ENCODE results near the gene MOB1A.
A peak's percentile ranks its signal among the peaks of the same experiment; 100 is the strongest.
"Not testable (repeated sequence)": the region's sequence is repeated elsewhere in the genome, so short reads cannot be mapped to it uniquely, and the experiment has no call there.

MOB1A gene

DNA sequence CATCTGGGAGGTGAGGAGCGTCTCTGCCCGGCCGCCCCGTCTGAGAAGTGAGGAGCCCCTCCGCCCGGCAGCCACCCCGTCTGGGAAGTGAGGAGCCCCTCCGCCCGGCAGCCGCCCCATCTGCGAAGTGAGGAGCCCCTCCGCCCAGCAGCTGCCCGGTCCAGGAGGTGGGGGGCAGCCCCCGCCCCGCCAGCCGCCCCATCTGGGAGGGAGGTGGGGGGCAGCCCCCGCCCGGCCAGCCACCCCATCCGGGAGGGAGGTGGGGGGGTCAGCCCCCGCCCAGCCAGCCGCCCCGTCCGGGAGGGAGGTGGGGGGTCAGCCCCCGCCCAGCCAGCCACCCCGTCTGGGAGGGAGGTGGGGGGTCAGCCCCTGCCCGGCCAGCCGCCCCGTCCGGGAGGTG is 54.7 kb downstream of the MOB1A start:
- peaks cover 27% of the 10 kb centered on the region for H3K9me3 Mint-ChIP-seq
- H3K27ac Mint-ChIP-seq; H3K4me3 Mint-ChIP-seq; H3K4me1 Mint-ChIP-seq (ENCODE audit: low read depth); intact Hi-C loops (cut with micrococcal nuclease): not testable (repeated sequence)
- H3K27me3 Mint-ChIP-seq: peaks cover 15% of the 10 kb centered on the region
- H3K36me3 Mint-ChIP-seq (ENCODE audit: low read depth): peaks cover 13% of the 10 kb centered on the region

DNA sequence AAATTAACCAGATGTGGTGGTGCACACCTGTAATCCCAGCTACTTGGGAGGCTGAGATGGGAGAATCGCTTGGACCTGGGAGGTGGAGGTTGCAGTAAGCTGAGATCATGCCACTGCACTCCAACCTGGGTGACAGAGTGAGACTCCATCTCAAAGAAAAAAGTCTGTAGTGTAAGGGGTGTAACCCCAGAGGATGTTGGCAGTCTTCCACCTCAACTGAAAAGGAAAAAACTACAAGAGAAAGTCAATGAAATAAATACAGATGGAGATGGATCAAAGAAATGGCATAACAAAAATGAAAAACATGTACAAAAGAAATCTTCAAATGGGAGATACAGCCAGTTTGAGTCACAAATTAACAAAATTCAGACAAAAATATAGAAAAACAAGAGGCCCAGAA is 56.8 kb downstream of the MOB1A start:
- intact Hi-C loops (cut with micrococcal nuclease); H3K27ac Mint-ChIP-seq; H3K4me3 Mint-ChIP-seq; H3K4me1 Mint-ChIP-seq (ENCODE audit: low read depth): not testable (repeated sequence)
- H3K9me3 Mint-ChIP-seq: peaks cover 27% of the 10 kb centered on the region
- peaks cover 13% of the 10 kb centered on the region for H3K36me3 Mint-ChIP-seq (ENCODE audit: low read depth)
- H3K27me3 Mint-ChIP-seq: peaks cover 11% of the 10 kb centered on the region

DNA sequence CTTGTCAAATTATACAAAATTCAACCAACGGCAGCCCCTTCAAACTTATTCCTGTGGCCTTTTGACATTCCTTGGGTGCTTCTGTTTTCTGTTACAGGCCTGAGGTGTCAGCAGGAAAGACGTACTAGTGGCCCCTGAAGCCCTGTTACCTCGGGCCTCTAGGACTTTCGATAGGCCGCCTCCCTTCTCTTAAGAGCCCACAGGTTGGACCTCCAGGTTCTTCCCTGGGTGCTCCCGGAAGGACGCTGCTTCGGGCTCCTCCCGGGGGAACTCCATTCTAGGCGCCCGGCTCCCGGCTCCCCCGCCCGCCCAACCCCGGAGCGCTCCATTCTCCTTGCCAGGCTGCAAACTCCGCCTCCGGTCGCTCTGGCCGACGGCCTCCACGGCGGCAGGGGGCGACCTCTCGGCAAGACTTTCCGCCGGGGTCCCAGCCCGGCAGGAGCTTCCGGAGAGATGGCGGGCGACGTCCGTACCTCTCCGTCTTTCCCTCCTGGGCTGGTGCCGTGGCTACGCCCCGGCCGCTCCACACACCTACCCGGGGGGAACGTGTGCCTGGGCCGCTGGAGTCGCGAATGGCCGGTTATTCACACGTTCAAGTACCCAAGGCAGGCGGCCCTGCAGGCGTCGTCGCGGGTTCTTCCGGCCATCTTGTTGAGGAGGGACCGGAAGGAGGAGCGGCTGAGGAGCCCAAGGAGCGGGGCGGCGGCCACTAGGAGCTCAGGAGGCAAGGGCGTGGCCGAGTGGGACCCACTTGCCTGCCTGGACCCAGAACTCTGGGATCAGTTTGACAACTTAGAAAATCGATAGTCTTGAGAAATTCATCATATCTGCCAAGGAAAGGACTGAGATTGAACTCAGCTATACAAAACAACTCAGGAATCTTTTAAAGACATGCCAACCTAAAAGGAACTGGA is 58.5 kb downstream of the MOB1A start:
- peaks cover 11% of the 10 kb centered on the region for H3K27me3 Mint-ChIP-seq
- peaks cover 6% of the 10 kb centered on the region for H3K4me1 Mint-ChIP-seq (ENCODE audit: low read depth)
- H3K27ac Mint-ChIP-seq: peak overlapping the region; percentile 92
- intact Hi-C loops (cut with micrococcal nuclease): no loop called here
- peak overlapping the region; percentile 78 for H3K4me3 Mint-ChIP-seq
- peaks cover 13% of the 10 kb centered on the region for H3K36me3 Mint-ChIP-seq (ENCODE audit: low read depth)
- peaks cover 27% of the 10 kb centered on the region for H3K9me3 Mint-ChIP-seq

DNA sequence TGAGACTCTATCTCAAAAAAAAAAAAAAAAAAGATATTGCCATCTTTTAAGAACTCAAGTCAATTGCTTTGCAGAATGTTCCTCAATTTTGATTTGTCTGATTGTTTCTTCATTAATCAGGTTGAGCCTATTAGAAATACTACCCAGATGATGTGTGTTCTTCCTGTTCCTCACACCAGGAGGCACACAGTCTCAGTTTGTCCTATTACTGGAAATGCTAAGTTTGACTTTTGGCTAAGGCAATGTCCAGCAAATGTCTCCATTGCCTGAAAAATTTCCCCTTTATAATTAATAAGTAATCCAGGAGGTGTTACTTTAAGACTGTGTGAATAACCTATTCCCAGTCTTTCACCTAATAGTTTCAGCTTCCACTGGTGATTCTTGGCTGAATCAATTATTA is 59.3 kb downstream of the MOB1A start:
- intact Hi-C loops (cut with micrococcal nuclease): no loop called here
- Mint-ChIP-seq H3K9me3 (peaks cover 27% of the 10 kb centered on the region), H3K4me1 (ENCODE audit: low read depth) (peaks cover 6% of the 10 kb centered on the region), H3K27me3 (peaks cover 11% of the 10 kb centered on the region), H3K4me3 (no peak overlapping the region), H3K36me3 (ENCODE audit: low read depth) (peaks cover 13% of the 10 kb centered on the region), H3K27ac (no peak overlapping the region)

DNA sequence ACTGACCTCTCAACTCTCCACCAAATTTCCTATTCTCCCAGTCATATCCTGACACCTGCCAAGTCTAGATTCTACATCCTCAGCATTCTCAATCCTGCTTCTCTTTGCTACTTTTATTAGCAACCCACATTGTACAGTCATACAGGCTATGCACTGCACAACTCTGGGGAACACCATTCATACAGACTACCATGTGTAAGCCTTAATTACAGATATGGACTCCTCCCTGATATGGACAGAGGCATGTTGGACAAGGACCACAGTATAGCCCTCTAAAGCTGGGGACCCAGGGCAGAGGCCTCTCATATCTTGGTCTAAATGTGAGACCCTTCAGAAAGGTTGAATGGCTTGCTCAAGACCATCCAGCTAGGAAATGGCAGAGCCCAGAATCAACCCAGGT is 67.3 kb downstream of the MOB1A start:
- Mint-ChIP-seq H3K27ac (no peak overlapping the region), H3K4me3 (no peak overlapping the region), H3K36me3 (ENCODE audit: low read depth) (peaks cover 39% of the 10 kb centered on the region), H3K4me1 (ENCODE audit: low read depth) (peaks cover 9% of the 10 kb centered on the region), H3K27me3 (no peaks in the 10 kb centered on the region), H3K9me3 (no peaks in the 10 kb centered on the region)
- intact Hi-C loops (cut with micrococcal nuclease): no loop called here

DNA sequence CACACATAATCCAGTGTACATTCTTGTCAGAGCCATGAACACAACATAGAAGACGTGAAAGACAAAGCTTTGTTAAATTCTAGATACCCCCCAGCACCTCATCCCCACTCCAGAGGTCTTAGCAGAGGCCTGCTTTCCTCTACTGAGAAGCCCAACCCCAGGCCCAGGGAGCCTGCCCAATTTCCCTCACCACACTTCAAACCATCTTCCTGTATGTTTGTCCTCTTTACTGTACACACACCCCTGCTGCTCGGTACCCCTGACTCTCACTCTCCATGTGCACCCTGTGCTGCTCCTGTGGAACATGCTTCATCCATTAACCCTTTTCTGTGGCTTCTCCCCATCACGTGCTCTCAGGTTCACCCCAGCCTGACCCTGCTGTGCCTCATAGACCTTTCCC is 68.1 kb downstream of the MOB1A start:
- Mint-ChIP-seq H3K36me3 (ENCODE audit: low read depth) (peaks cover 48% of the 10 kb centered on the region), H3K27me3 (no peaks in the 10 kb centered on the region), H3K4me3 (no peak overlapping the region), H3K9me3 (no peaks in the 10 kb centered on the region), H3K4me1 (ENCODE audit: low read depth) (peaks cover 14% of the 10 kb centered on the region), H3K27ac (no peak overlapping the region)
- intact Hi-C loops (cut with micrococcal nuclease): no loop called here

DNA sequence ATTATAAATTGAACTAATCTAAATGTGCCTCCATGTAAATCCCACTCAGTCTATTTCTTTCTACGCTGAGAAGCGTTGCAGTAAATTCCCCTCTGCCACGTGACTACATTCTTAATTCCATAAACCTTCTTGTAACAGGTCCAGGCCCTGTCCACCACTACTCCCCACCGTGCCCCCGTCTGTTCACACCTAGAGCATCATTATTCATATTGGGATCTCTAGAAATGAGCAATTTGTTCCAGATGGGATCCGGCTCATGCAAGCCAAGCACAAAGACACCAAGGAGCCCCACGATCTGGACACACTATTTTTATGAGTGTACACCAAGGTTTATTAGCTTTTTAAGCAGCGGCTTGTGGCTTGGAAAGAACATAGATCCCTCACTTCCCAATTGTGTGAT is 69.1 kb downstream of the MOB1A start:
- Mint-ChIP-seq H3K9me3 (no peaks in the 10 kb centered on the region), H3K4me3 (no peak overlapping the region), H3K27ac (peak overlapping the region; percentile 33), H3K36me3 (ENCODE audit: low read depth) (peaks cover 58% of the 10 kb centered on the region), H3K27me3 (no peaks in the 10 kb centered on the region), H3K4me1 (ENCODE audit: low read depth) (peaks cover 14% of the 10 kb centered on the region)
- intact Hi-C loops (cut with micrococcal nuclease): no loop called here

DNA sequence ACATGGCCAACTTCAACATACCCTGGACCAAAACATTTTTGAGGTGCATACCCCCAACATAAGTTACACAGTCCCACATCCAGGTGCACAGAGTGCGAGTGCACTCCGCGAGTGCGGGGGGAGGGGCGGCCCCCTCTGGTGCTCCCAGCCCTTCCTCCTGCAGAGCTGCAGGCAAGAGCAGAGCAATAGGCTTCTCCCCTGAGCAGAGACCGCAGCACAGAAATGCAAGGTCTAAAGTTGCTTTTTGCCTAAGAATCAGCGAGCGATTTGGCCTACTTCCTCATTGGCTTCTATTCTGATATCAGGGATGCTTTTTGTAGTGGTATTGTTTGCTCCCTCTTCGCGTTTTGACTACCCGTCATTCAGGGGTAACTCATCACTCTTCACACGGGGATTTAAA is 71.6 kb downstream of the MOB1A start:
- Mint-ChIP-seq H3K4me1 (ENCODE audit: low read depth) (peaks cover 14% of the 10 kb centered on the region), H3K36me3 (ENCODE audit: low read depth) (peaks cover 82% of the 10 kb centered on the region), H3K27ac (no peak overlapping the region), H3K4me3 (no peak overlapping the region), H3K9me3 (no peaks in the 10 kb centered on the region), H3K27me3 (no peaks in the 10 kb centered on the region)
- intact Hi-C loops (cut with micrococcal nuclease): no loop called here

DNA sequence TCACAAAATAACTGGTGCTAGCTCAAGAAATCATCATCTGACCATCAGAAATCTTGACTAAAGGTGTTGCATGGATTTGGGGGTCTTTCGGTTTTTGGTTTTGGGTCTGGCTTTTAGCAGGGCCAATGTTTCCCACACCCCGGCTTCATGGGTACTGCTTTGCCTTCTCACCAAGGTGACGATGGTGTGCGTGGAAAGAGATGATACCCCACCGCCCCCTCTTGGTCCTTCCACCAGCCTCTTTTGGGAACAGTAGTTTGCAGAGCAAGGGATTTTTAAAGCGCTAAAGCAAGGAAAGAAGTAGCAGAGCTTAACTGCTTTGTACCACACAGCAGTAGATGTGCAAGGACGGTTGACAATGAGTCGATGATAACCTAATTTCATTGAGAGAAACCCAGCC is 73.3 kb downstream of the MOB1A start:
- H3K27ac Mint-ChIP-seq: no peak overlapping the region
- intact Hi-C loops (cut with micrococcal nuclease): no loop called here
- peaks cover 14% of the 10 kb centered on the region for H3K4me1 Mint-ChIP-seq (ENCODE audit: low read depth)
- no peaks in the 10 kb centered on the region for H3K9me3 Mint-ChIP-seq
- peaks cover 92% of the 10 kb centered on the region for H3K36me3 Mint-ChIP-seq (ENCODE audit: low read depth)
- no peaks in the 10 kb centered on the region for H3K27me3 Mint-ChIP-seq
- no peak overlapping the region for H3K4me3 Mint-ChIP-seq

DNA sequence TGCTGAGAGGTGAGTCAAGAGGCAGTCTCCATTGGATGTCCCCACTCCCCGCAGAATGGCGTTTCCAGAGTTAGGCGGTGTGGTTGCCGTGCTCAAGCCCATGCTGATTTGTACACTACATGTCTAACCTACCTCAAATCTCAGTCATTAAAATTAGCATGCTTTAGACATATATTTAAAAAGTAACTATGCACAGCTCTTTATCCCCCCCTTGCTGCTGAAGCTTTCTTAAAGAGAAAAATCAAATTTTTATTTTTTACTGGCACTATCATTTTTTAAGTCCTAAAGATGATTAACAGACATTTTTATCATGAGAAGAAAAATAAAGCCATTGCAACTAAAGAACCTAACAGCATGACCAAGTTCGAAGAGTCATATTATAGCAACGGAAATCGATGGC is 73.8 kb downstream of the MOB1A start:
- Mint-ChIP-seq H3K36me3 (ENCODE audit: low read depth) (peaks cover 97% of the 10 kb centered on the region), H3K4me3 (no peak overlapping the region), H3K9me3 (no peaks in the 10 kb centered on the region), H3K4me1 (ENCODE audit: low read depth) (peaks cover 14% of the 10 kb centered on the region), H3K27ac (no peak overlapping the region), H3K27me3 (no peaks in the 10 kb centered on the region)
- intact Hi-C loops (cut with micrococcal nuclease): no loop called here

DNA sequence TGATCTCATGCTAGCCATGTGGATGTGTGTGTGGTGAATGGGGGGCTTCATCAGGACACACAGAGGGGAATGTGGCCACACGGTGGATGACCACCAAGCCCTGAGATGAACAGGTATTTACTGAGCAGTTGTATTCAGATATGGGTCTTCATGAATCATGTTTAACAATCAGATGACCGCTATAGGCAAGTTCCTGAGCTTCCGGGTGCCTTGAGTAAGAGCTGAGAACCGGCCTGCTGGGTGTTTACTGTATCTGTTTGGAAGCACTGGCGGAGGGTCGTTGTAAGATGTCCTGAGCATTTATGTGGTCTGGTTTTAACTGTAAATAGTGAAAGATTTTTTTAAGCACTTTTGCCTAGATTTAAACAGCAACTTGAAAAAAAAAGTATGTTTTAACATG is 74.9 kb downstream of the MOB1A start:
- Mint-ChIP-seq H3K4me3 (no peak overlapping the region), H3K4me1 (ENCODE audit: low read depth) (peaks cover 14% of the 10 kb centered on the region), H3K27ac (no peak overlapping the region), H3K36me3 (ENCODE audit: low read depth) (peaks cover 99% of the 10 kb centered on the region), H3K9me3 (no peaks in the 10 kb centered on the region), H3K27me3 (no peaks in the 10 kb centered on the region)
- intact Hi-C loops (cut with micrococcal nuclease): no loop called here

All from dendritic cell treated with granulocyte-macrophage colony-stimulating factor and Interleukin-4, amounts not matched to agents 40 ng/mL and 50 ng/mL, for 4 days (primary cell).